Measurements from ENCODE around the gene EEIG1. TPM values are rescaled to one million over a fixed set of nuclear protein-coding genes. Genes with fewer than 3 reads are reported as not detected.

EEIG1 gene
- total and polyA plus RNA-seq, 10 of the 15 experiments (the other 5 are each of a cell fraction or from before 2014, with no cell fraction given) = 1.2 to 75.9 (median 9.0) TPM

- TF ChIP-seq, protein P1, sequence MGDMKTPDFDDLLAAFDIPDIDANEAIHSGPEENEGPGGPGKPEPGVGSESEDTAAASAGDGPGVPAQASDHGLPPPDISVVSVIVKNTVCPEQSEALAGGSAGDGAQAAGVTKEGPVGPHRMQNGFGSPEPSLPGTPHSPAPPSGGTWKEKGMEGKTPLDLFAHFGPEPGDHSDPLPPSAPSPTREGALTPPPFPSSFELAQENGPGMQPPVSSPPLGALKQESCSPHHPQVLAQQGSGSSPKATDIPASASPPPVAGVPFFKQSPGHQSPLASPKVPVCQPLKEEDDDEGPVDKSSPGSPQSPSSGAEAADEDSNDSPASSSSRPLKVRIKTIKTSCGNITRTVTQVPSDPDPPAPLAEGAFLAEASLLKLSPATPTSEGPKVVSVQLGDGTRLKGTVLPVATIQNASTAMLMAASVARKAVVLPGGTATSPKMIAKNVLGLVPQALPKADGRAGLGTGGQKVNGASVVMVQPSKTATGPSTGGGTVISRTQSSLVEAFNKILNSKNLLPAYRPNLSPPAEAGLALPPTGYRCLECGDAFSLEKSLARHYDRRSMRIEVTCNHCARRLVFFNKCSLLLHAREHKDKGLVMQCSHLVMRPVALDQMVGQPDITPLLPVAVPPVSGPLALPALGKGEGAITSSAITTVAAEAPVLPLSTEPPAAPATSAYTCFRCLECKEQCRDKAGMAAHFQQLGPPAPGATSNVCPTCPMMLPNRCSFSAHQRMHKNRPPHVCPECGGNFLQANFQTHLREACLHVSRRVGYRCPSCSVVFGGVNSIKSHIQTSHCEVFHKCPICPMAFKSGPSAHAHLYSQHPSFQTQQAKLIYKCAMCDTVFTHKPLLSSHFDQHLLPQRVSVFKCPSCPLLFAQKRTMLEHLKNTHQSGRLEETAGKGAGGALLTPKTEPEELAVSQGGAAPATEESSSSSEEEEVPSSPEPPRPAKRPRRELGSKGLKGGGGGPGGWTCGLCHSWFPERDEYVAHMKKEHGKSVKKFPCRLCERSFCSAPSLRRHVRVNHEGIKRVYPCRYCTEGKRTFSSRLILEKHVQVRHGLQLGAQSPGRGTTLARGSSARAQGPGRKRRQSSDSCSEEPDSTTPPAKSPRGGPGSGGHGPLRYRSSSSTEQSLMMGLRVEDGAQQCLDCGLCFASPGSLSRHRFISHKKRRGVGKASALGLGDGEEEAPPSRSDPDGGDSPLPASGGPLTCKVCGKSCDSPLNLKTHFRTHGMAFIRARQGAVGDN (IDR thresholded peaks at IDR 0.05) = peak; percentile 64; the same call in 1 of the 2 replicates
- TF ChIP-seq JUND (IDR thresholded peaks at IDR 0.05; ENCODE audit: low read depth, low read length) = no peak
- 0 out of 2 replicates have a peak, but pooled peaks have one; percentile 39 for TF ChIP-seq CBFB (IDR thresholded peaks at IDR 0.05; ENCODE audit: low read depth)
- TF ChIP-seq TCF7 (IDR thresholded peaks at IDR 0.05; ENCODE audit: borderline replicate concordance) = no peak
- 0 out of 2 replicates have a peak, but pooled peaks have one; percentile 22 for TF ChIP-seq ZBTB40 (IDR thresholded peaks at IDR 0.05; ENCODE audit: borderline replicate concordance)
- no peak for TF ChIP-seq KLF5 (IDR thresholded peaks at IDR 0.05; ENCODE audit: partially characterized antibody)
- no peak for TF ChIP-seq FOS (IDR thresholded peaks at IDR 0.05; ENCODE audit: borderline replicate concordance, extremely low read depth, insufficient read length)
- TF ChIP-seq, protein P2, sequence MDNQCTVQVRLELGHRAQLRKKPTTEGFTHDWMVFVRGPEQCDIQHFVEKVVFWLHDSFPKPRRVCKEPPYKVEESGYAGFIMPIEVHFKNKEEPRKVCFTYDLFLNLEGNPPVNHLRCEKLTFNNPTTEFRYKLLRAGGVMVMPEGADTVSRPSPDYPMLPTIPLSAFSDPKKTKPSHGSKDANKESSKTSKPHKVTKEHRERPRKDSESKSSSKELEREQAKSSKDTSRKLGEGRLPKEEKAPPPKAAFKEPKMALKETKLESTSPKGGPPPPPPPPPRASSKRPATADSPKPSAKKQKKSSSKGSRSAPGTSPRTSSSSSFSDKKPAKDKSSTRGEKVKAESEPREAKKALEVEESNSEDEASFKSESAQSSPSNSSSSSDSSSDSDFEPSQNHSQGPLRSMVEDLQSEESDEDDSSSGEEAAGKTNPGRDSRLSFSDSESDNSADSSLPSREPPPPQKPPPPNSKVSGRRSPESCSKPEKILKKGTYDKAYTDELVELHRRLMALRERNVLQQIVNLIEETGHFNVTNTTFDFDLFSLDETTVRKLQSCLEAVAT (IDR thresholded peaks at IDR 0.05) = 0 out of 2 replicates have a peak, but pooled peaks have one; percentile 42
- TF ChIP-seq TCF12 (IDR thresholded peaks at IDR 0.05; ENCODE audit: low read depth, low read length) = 0 out of 2 replicates have a peak, but pooled peaks have one; percentile 18
- peak; percentile 75 for TF ChIP-seq POLR2A (IDR thresholded peaks at IDR 0.05; ENCODE audit: low read depth, low read length)
- no peak for TF ChIP-seq ZNF274 (IDR thresholded peaks at IDR 0.05; ENCODE audit: insufficient read depth, insufficient read length)
- TF ChIP-seq EED (IDR thresholded peaks at IDR 0.05; ENCODE audit: low read depth) = no peak
- TF ChIP-seq RBBP5 (conservative IDR thresholded peaks at IDR 0.05) = 0 out of 2 replicates have a peak, but pooled peaks have one; percentile 11
- peak; percentile 39 for TF ChIP-seq MEF2B (IDR thresholded peaks at IDR 0.05; ENCODE audit: partially characterized antibody, poor library complexity, severe bottlenecking)
- no peak; the same call in 1 of the 2 replicates for TF ChIP-seq BACH1 (IDR thresholded peaks at IDR 0.05; ENCODE audit: borderline replicate concordance)
- no peak for TF ChIP-seq ZNF24 (IDR thresholded peaks at IDR 0.05)
- TF ChIP-seq ZNF622 (IDR thresholded peaks at IDR 0.05) = no peak
- 0 out of 2 replicates have a peak, but pooled peaks have one; percentile 15 for TF ChIP-seq NFIC (IDR thresholded peaks at IDR 0.05; ENCODE audit: low read depth, low read length)
- peak; percentile 98 for TF ChIP-seq SMARCA5 (IDR thresholded peaks at IDR 0.05)
- peak; percentile 54; the same call in 1 of the 2 replicates for TF ChIP-seq MAX (IDR thresholded peaks at IDR 0.05; ENCODE audit: low read depth, low read length)
- TF ChIP-seq NFXL1 (IDR thresholded peaks at IDR 0.05; ENCODE audit: borderline replicate concordance) = peak; percentile 85; the same call in 1 of the 2 replicates
- TF ChIP-seq HDAC2 (IDR thresholded peaks at IDR 0.05) = no peak
- peak; percentile 58; the same call in 1 of the 2 replicates for TF ChIP-seq MXI1 (IDR thresholded peaks at IDR 0.05; ENCODE audit: low read depth, low read length)
Observed at GRCh38 chr9:128026255-128026772, 45.5 kb upstream of the EEIG1 start (continued).
